Right atrium auricular region (tissue), 2 donors: Measurements from ENCODE around the gene GFY. TPM values are rescaled to one million over a fixed set of nuclear protein-coding genes. Genes with fewer than 3 reads are reported as not detected.

Source experiments
- DNase-seq: peaks from one replicate; pipeline ENCODE4 v3.0.0-alpha.2; 2019; ENCODE audit warnings: low spot score
- H3K27ac ChIP-seq, 2 donors: fragments of 200-600 bp; sonication (generic); 1 replicate in 1 of 2; 2 replicates in 1 of 2; pipeline ENCODE4 v1.5.1; 2016 to 2019
- H3K27me3 ChIP-seq, 2 donors: fragments of 200-600 bp; sonication (generic); one replicate each; pipeline versions ENCODE4 v1.5.1 to v1.6.0; 2017 to 2019
- H3K36me3 ChIP-seq: fragments of 200-600 bp; sonication (generic); one replicate; pipeline ENCODE4 v1.5.1; 2016
- H3K4me1 ChIP-seq, 2 donors: fragments of 200-600 bp; sonication (generic); one replicate each; pipeline versions ENCODE4 v1.5.1 to v1.6.0; 2017 to 2019
- H3K4me3 ChIP-seq, 2 donors: fragments of 200-600 bp; sonication (generic); 1 replicate in 1 of 2; 2 replicates in 1 of 2; pipeline ENCODE4 v1.5.1; 2017 to 2019; ENCODE audit warnings: mild to moderate bottlenecking in 1 of 2, moderate library complexity in 1 of 2
- H3K9me3 ChIP-seq, 2 donors: fragments of 200-600 bp; sonication (generic); one replicate each; pipeline ENCODE4 v1.5.1; 2019
- total RNA-seq, 2 donors: library from RNA; depleted of rRNA; stranded (reverse); fragments of >200 nt; gene quantifications; one replicate each; pipeline ENCODE4 v1.1.0, GENCODE V29; 2016
- TF ChIP-seq, protein P1 (sequence below), 2 donors: fragments of 200-600 bp; sonication (generic); IDR thresholded peaks; one replicate each; pipeline ENCODE4 v1.5.1; 2019; ENCODE audit warnings: antibody characterized with exemption in 2 of 2

The GFY gene
- total RNA-seq, 2 donors from 2014 or later, result not detected

GRCh38 chr19:49431330-49431749 lies 6.2 kb downstream of the GFY start:
- Histone ChIP-seq H3K27me3 (peaks cover 25 to 50% of the 10 kb centered on the region in 2 donors), H3K4me1 (peaks cover 0 to 19% of the 10 kb centered on the region in 2 donors), H3K9me3 (no peaks in the 10 kb centered on the region), H3K27ac (no peak overlapping the region), H3K4me3 (no peak overlapping the region), H3K36me3 (no peaks in the 10 kb centered on the region)
- TF ChIP-seq, protein P1, sequence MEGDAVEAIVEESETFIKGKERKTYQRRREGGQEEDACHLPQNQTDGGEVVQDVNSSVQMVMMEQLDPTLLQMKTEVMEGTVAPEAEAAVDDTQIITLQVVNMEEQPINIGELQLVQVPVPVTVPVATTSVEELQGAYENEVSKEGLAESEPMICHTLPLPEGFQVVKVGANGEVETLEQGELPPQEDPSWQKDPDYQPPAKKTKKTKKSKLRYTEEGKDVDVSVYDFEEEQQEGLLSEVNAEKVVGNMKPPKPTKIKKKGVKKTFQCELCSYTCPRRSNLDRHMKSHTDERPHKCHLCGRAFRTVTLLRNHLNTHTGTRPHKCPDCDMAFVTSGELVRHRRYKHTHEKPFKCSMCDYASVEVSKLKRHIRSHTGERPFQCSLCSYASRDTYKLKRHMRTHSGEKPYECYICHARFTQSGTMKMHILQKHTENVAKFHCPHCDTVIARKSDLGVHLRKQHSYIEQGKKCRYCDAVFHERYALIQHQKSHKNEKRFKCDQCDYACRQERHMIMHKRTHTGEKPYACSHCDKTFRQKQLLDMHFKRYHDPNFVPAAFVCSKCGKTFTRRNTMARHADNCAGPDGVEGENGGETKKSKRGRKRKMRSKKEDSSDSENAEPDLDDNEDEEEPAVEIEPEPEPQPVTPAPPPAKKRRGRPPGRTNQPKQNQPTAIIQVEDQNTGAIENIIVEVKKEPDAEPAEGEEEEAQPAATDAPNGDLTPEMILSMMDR (IDR thresholded peaks at IDR 0.05), result no peak
- DNase-seq, result no peak

DNA sequence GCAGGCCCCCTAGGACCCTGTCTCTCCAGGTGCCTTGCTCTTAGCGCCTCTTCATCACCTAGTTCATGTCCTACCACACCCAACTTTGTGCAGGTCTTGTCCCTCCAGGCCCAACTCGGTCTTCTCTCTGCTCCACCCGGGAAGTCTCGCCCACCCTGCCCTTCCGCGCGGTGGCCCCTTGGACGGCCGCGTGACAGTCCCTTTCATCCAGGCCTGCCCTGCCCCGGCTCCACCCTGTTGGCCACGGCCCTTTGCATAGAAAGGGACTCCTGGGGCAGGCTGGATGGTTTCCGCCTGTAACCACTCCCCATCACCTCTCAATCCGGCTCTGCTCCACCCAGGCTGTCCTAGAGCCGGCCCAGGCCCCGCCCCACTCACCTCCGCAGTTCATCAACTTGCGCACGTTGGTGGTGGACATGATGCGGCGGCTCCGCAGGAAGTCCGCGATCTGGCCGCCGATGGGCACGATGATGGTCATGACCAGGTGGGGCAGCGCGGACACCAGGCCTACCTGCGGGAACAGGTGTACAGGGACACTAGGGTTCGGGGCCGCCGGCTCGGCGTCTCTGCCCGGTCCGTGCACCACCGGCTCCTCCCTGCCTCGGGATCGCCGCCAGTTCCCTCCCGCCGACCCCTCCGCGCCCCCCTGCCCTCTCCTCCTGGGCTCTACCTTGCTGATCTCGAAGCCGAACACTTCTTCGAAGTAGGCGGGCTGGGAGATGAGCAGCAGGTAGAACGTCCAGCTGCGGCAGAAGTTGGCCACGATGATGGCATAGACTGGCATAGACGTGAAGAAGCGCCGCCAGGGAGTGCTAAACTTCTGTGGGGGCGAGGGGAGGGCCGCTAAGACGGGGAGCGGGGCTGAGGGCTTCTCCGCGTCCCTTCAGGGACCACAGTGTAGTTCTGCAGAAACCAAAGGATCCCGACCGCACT lies 7.2 kb downstream of the GFY start:
- H3K27me3 ChIP-seq, result peaks cover 23 to 41% of the 10 kb centered on the region in 2 donors
- DNase-seq, result no peak
- H3K27ac ChIP-seq, result no peak overlapping the region

DNA sequence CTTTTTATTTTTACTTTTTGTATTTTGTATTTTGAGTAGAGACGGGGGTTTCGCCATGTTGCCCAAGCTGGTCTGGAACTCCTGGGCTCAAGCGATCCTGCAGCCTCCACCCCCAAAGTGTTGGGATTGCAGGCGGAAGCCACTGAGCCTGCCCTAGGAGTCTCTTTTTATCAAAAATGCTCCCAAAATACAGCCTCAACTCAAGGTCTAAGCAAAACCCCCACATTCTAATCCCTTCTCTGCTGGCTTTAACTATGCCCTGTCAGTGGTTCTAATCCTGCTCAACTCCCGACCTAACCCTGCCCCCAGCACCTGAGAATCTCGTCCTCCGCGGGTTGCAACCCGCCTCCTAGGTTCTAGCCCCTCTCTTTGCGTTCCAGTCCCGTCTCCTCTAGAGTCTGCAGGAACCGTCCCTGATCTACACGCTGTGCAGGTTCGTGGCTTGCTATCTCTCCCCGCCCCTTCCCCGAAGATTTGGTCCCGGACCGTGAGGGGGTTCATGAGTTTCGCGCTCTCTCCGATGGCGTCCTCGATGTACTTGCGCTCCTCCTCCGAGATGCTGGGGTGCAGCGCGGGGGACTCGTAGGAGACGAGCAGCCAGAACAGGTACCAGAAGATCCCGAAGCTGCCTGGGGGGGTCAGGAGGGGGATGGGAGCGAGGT lies 8.2 kb downstream of the GFY start:
- no peak for DNase-seq
- Histone ChIP-seq H3K4me3 (no peak overlapping the region), H3K27ac (no peak overlapping the region), H3K36me3 (no peaks in the 10 kb centered on the region), H3K9me3 (no peaks in the 10 kb centered on the region), H3K4me1 (peaks cover 0 to 11% of the 10 kb centered on the region in 2 donors), H3K27me3 (peaks cover 13 to 32% of the 10 kb centered on the region in 2 donors)
- TF ChIP-seq, protein P1 (IDR thresholded peaks at IDR 0.05), result no peak

More for the DNA sequence above, 7.2 kb downstream of the GFY start:
- no peaks in the 10 kb centered on the region for H3K36me3 ChIP-seq
- peaks cover 0 to 18% of the 10 kb centered on the region in 2 donors for H3K4me1 ChIP-seq
- TF ChIP-seq, protein P1 (IDR thresholded peaks at IDR 0.05), result no peak
- no peaks in the 10 kb centered on the region for H3K9me3 ChIP-seq
- H3K4me3 ChIP-seq, result no peak overlapping the region

DNA sequence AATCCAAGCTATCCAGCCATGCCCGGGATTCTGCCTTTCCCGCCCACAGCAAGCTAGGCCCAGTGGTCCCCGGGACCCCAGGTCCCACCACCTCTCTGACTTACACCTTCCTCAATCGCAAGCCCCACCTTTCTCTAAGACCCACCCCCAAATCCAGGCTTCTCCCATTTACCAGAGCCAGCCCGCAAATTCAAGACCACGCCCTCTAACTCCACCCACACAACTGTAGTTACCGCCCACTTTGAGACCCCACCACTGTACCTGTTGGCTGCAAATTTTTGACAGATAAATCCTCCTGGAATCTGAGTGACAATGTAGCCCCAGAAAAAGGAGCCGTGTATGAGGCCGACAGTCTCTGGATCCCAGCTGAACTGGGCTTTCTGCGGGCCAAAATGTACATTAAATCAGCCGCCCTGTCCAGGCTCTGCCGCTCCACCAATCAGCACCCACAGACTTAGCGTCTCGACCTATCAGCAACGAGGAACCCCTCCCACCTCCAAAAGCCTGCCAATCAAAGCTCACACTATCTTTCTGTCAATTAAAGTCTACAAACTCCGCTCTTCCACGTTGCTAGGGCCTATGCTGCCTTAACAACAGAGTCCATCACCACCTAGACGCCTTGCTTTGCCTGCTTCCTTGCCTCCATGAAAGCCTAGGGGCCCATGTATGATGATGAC lies 9.9 kb downstream of the GFY start:
- Histone ChIP-seq H3K27me3 (peaks cover 10 to 23% of the 10 kb centered on the region in 2 donors), H3K27ac (no peak overlapping the region), H3K9me3 (no peaks in the 10 kb centered on the region), H3K4me1 (peaks cover 0 to 6% of the 10 kb centered on the region in 2 donors), H3K36me3 (no peaks in the 10 kb centered on the region), H3K4me3 (no peak overlapping the region)
- no peak for DNase-seq
- TF ChIP-seq, protein P1 (IDR thresholded peaks at IDR 0.05), result no peak

- Histone ChIP-seq H3K4me3 (no peak overlapping the region), H3K27me3 (peaks cover 10 to 23% of the 10 kb centered on the region in 2 donors)
Measured at GRCh38 chr19:49435670-49436069, 10.5 kb downstream of the GFY start.

More at GRCh38 chr19:49435670-49436069, 10.5 kb downstream of the GFY start:
- DNase-seq, result no peak
- Histone ChIP-seq H3K4me1 (peaks cover 0 to 6% of the 10 kb centered on the region in 2 donors), H3K27ac (no peak overlapping the region), H3K9me3 (no peaks in the 10 kb centered on the region), H3K36me3 (no peaks in the 10 kb centered on the region)
- TF ChIP-seq, protein P1 (IDR thresholded peaks at IDR 0.05), result no peak
